Measurements from ENCODE around the gene LRRC63.

The LRRC63 gene

DNA sequence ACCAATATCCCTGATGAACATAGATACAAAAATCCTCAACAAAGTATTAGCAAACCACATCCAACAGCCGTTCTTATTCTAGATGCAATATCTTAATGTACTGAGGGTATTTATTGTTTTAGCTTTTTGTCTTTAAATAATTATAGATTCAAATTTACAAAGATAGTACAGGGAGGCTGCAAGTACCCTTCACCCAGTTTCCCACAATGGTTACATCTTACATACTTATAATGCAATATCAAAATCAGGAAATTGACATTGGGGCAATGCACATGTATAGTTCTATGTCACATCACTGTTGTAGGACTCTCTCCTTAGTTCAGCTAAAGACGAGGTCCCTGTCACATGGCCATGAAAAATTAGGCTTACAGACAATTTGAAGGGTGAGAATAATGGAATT, 99.5 kb downstream of the LRRC63 start:
- Histone ChIP-seq H3K4me1 (ENCODE audit: control insufficient read depth, insufficient read depth, low read length) (no peaks in the 10 kb centered on the region), H3K27ac (ENCODE audit: extremely low read depth, low read depth, low read length) (no peak overlapping the region), H3K9me3 (ENCODE audit: control insufficient read depth, insufficient read depth, low read depth, low read length) (no peaks in the 10 kb centered on the region), H3K36me3 (ENCODE audit: control insufficient read depth in 2 of 2, insufficient read depth in 1 of 2, low read length in 2 of 2) (no peaks in the 10 kb centered on the region), H3K4me3 (ENCODE audit: low read depth, low read length) (no peak overlapping the region)
- POLR2A ChIA-PET: no interaction called here
- CTCF ChIA-PET: no interaction called here
- TF ChIP-seq ZNF529 (tag by site-specific recombination; IDR thresholded peaks at IDR 0.05; ENCODE audit: insufficient replicate concordance): peak; percentile 97
- no peak for TF ChIP-seq ZNF48 (tag by site-specific recombination; IDR thresholded peaks at IDR 0.05)
- TF ChIP-seq, protein P1, sequence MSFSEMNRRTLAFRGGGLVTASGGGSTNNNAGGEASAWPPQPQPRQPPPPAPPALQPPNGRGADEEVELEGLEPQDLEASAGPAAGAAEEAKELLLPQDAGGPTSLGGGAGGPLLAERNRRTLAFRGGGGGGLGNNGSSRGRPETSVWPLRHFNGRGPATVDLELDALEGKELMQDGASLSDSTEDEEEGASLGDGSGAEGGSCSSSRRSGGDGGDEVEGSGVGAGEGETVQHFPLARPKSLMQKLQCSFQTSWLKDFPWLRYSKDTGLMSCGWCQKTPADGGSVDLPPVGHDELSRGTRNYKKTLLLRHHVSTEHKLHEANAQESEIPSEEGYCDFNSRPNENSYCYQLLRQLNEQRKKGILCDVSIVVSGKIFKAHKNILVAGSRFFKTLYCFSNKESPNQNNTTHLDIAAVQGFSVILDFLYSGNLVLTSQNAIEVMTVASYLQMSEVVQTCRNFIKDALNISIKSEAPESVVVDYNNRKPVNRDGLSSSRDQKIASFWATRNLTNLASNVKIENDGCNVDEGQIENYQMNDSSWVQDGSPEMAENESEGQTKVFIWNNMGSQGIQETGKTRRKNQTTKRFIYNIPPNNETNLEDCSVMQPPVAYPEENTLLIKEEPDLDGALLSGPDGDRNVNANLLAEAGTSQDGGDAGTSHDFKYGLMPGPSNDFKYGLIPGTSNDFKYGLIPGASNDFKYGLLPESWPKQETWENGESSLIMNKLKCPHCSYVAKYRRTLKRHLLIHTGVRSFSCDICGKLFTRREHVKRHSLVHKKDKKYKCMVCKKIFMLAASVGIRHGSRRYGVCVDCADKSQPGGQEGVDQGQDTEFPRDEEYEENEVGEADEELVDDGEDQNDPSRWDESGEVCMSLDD (tag by site-specific recombination; IDR thresholded peaks at IDR 0.05): no peak
- TF ChIP-seq, protein P2, sequence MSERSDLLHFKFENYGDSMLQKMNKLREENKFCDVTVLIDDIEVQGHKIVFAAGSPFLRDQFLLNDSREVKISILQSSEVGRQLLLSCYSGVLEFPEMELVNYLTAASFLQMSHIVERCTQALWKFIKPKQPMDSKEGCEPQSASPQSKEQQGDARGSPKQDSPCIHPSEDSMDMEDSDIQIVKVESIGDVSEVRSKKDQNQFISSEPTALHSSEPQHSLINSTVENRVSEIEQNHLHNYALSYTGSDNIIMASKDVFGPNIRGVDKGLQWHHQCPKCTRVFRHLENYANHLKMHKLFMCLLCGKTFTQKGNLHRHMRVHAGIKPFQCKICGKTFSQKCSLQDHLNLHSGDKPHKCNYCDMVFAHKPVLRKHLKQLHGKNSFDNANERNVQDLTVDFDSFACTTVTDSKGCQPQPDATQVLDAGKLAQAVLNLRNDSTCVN (tag by site-specific recombination; optimal IDR thresholded peaks at IDR 0.05): no peak
- no peak for TF ChIP-seq GLIS1 (tag by site-specific recombination; IDR thresholded peaks at IDR 0.05)

DNA sequence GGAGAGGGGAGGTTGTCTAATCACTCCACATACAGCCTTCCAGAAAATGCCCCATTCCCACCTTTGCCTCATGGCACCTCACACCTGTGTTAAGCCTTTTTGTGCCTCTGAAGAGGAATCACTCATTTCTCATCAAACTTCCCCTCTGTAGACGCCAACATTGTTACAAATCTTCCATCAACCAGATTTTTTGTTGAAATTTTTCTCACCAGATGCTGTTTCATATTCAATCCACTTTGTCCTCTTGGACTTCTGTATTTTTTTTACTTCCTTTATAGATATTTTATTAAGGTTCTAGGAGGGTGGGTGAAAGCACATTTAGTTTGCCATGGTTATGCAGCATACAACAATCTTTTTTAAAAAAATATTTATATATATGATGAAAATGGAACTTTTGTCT, 101.3 kb downstream of the LRRC63 start:
- Histone ChIP-seq H3K4me3 (ENCODE audit: low read depth, low read length) (no peak overlapping the region), H3K4me1 (ENCODE audit: control insufficient read depth, insufficient read depth, low read length) (no peaks in the 10 kb centered on the region), H3K27ac (ENCODE audit: extremely low read depth, low read depth, low read length) (no peak overlapping the region), H3K36me3 (ENCODE audit: control insufficient read depth in 2 of 2, insufficient read depth in 1 of 2, low read length in 2 of 2) (no peaks in the 10 kb centered on the region), H3K9me3 (ENCODE audit: control insufficient read depth, insufficient read depth, low read depth, low read length) (no peaks in the 10 kb centered on the region)
- ChIA-PET CTCF (interaction anchor here (0.6 kb wide), 1 partner anchor 352 kb away, joined by 4 read pairs; no protein-coding TSS in a partner anchor), POLR2A (no interaction called here)
- no peak for TF ChIP-seq SP3 (tag by site-specific recombination; IDR thresholded peaks at IDR 0.05)
- no peak for TF ChIP-seq ZNF324 (tag by site-specific recombination; IDR thresholded peaks at IDR 0.05)
- no peak for TF ChIP-seq ZNF76 (tag by site-specific recombination; IDR thresholded peaks at IDR 0.05; ENCODE audit: borderline replicate concordance, low read depth)
- TF ChIP-seq TCF7L2 (IDR thresholded peaks at IDR 0.05; ENCODE audit: borderline replicate concordance, low read depth, low read length): no peak
- TF ChIP-seq PRDM6 (tag by site-specific recombination; IDR thresholded peaks at IDR 0.05): no peak
- TF ChIP-seq KLF10 (tag by site-specific recombination; IDR thresholded peaks at IDR 0.05): no peak
- TF ChIP-seq ZNF473 (tag by site-specific recombination; IDR thresholded peaks at IDR 0.05): no peak
- TF ChIP-seq, protein P2 (tag by site-specific recombination; optimal IDR thresholded peaks at IDR 0.05): no peak
- no peak for TF ChIP-seq ZNF311 (tag by site-specific recombination; IDR thresholded peaks at IDR 0.05; ENCODE audit: borderline replicate concordance)
- no peak for TF ChIP-seq ZNF707 (tag by site-specific recombination; IDR thresholded peaks at IDR 0.05)
- no peak for TF ChIP-seq ZNF394 (tag by site-specific recombination; IDR thresholded peaks at IDR 0.05; ENCODE audit: borderline replicate concordance)
- TF ChIP-seq ZNF214 (tag by site-specific recombination; IDR thresholded peaks at IDR 0.05; ENCODE audit: borderline replicate concordance): no peak
- TF ChIP-seq ZNF624 (tag by site-specific recombination; IDR thresholded peaks at IDR 0.05): no peak
- TF ChIP-seq, protein P3, sequence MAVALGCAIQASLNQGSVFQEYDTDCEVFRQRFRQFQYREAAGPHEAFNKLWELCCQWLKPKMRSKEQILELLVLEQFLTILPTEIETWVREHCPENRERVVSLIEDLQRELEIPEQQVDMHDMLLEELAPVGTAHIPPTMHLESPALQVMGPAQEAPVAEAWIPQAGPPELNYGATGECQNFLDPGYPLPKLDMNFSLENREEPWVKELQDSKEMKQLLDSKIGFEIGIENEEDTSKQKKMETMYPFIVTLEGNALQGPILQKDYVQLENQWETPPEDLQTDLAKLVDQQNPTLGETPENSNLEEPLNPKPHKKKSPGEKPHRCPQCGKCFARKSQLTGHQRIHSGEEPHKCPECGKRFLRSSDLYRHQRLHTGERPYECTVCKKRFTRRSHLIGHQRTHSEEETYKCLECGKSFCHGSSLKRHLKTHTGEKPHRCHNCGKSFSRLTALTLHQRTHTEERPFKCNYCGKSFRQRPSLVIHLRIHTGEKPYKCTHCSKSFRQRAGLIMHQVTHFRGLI (tag by site-specific recombination; IDR thresholded peaks at IDR 0.05): no peak
- TF ChIP-seq, protein P4, sequence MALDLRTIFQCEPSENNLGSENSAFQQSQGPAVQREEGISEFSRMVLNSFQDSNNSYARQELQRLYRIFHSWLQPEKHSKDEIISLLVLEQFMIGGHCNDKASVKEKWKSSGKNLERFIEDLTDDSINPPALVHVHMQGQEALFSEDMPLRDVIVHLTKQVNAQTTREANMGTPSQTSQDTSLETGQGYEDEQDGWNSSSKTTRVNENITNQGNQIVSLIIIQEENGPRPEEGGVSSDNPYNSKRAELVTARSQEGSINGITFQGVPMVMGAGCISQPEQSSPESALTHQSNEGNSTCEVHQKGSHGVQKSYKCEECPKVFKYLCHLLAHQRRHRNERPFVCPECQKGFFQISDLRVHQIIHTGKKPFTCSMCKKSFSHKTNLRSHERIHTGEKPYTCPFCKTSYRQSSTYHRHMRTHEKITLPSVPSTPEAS (tag by site-specific recombination; IDR thresholded peaks at IDR 0.05): no peak
- no peak for TF ChIP-seq BCL6B (tag by site-specific recombination; IDR thresholded peaks at IDR 0.05)
